ENCODE measurements around the gene NPHP4.

GRCh38 chr1:6025269-6026094 lies 33.3 kb upstream of the NPHP4 start:
- TF ChIP-seq POLR2A (IDR thresholded peaks at IDR 0.05), result no peak
- no peak for TF ChIP-seq CTCF (IDR thresholded peaks at IDR 0.05)

Data from transverse colon (tissue), 3 donors.